ENCODE data around the gene CCL3.

The CCL3 gene

GRCh38 chr17:36089888-36090836 lies at the start of gene CCL3:
Gene CCL3 (minus strand): TSS chr17:36090143. CDS start chr17:36090058, 85 bp downstream.
- H3K36me3 Mint-ChIP-seq = peaks cover 10 to 17% of the 10 kb centered on the region in 2 donors
- peak; percentile 83 to 87 for ATAC-seq (replicated peaks)
- H3K4me1 Mint-ChIP-seq = peaks cover 52 to 75% of the 10 kb centered on the region in 2 donors
- H3K27ac Mint-ChIP-seq = peak within 1 kb of the TSS; percentile 93
- H3K9me3 Mint-ChIP-seq = peaks cover 0 to 3% of the 10 kb centered on the region in 2 donors
- H3K4me3 Mint-ChIP-seq = peak within 1 kb of the TSS; percentile 80 to 87
- no peaks in the 10 kb centered on the region for H3K27me3 Mint-ChIP-seq
- DNase-seq = peak; percentile 81

- ATAC-seq (replicated peaks) (peak in 1 of 2 donors; percentile 44), DNase-seq (no peak)
- Mint-ChIP-seq H3K27me3 (no peaks in the 10 kb centered on the region), H3K27ac (no peak overlapping the region), H3K36me3 (peaks cover 11 to 12% of the 10 kb centered on the region in 2 donors), H3K4me1 (peaks cover 54 to 64% of the 10 kb centered on the region in 2 donors), H3K9me3 (peaks cover 10 to 12% of the 10 kb centered on the region in 2 donors), H3K4me3 (no peak overlapping the region)
These were observed 46.5 kb upstream of the CCL3 start for GRCh38 chr17:36136439-36136838.

- peaks cover 11 to 12% of the 10 kb centered on the region in 2 donors for H3K36me3 Mint-ChIP-seq
- peaks cover 10 to 12% of the 10 kb centered on the region in 2 donors for H3K9me3 Mint-ChIP-seq
- no peak overlapping the region for H3K27ac Mint-ChIP-seq
- H3K4me1 Mint-ChIP-seq = peaks cover 52 to 67% of the 10 kb centered on the region in 2 donors
- DNase-seq (no peak), ATAC-seq (replicated peaks) (peak in 1 of 2 donors; percentile 24)
- no peak overlapping the region for H3K4me3 Mint-ChIP-seq
- no peaks in the 10 kb centered on the region for H3K27me3 Mint-ChIP-seq
These were observed 46.1 kb upstream of the CCL3 start for GRCh38 chr17:36136036-36136435.

GRCh38 chr17:36135465-36135864 lies 45.5 kb upstream of the CCL3 start:
- peak; percentile 35 to 54 for ATAC-seq (replicated peaks)
- H3K36me3 Mint-ChIP-seq = peaks cover 11 to 12% of the 10 kb centered on the region in 2 donors
- peaks cover 10 to 12% of the 10 kb centered on the region in 2 donors for H3K9me3 Mint-ChIP-seq
- peaks cover 51 to 72% of the 10 kb centered on the region in 2 donors for H3K4me1 Mint-ChIP-seq
- H3K27ac Mint-ChIP-seq = no peak overlapping the region
- no peaks in the 10 kb centered on the region for H3K27me3 Mint-ChIP-seq
- H3K4me3 Mint-ChIP-seq = peak overlapping the region in 1 of 2 donors; percentile 5
- DNase-seq = no peak

GRCh38 chr17:36133602-36134236 lies 43.8 kb upstream of the CCL3 start:
- Mint-ChIP-seq H3K9me3 (peaks cover 10 to 12% of the 10 kb centered on the region in 2 donors), H3K4me1 (peaks cover 65 to 90% of the 10 kb centered on the region in 2 donors), H3K36me3 (peaks cover 11 to 12% of the 10 kb centered on the region in 2 donors), H3K27ac (no peak overlapping the region), H3K4me3 (no peak overlapping the region), H3K27me3 (no peaks in the 10 kb centered on the region)
- ATAC-seq (replicated peaks) (no peak), DNase-seq (no peak)

- DNase-seq (no peak), ATAC-seq (replicated peaks) (peak; percentile 59 to 74)
- H3K9me3 Mint-ChIP-seq = peaks cover 4 to 6% of the 10 kb centered on the region in 2 donors
- no peak overlapping the region for H3K4me3 Mint-ChIP-seq
- H3K4me1 Mint-ChIP-seq = peaks cover 73 to 96% of the 10 kb centered on the region in 2 donors
- no peaks in the 10 kb centered on the region for H3K27me3 Mint-ChIP-seq
- H3K27ac Mint-ChIP-seq = no peak overlapping the region
- H3K36me3 Mint-ChIP-seq = peaks cover 6% of the 10 kb centered on the region in 2 donors
These were observed 42.5 kb upstream of the CCL3 start for GRCh38 chr17:36132421-36132831.

GRCh38 chr17:36131931-36132330 lies 42.0 kb upstream of the CCL3 start:
- DNase-seq = no peak
- no peak for ATAC-seq (replicated peaks)
- no peak overlapping the region for H3K27ac Mint-ChIP-seq
- H3K36me3 Mint-ChIP-seq = peaks cover 4% of the 10 kb centered on the region in 2 donors
- H3K27me3 Mint-ChIP-seq = no peaks in the 10 kb centered on the region
- peaks cover 3% of the 10 kb centered on the region in 2 donors for H3K9me3 Mint-ChIP-seq
- H3K4me1 Mint-ChIP-seq = peaks cover 73 to 96% of the 10 kb centered on the region in 2 donors
- H3K4me3 Mint-ChIP-seq = no peak overlapping the region

GRCh38 chr17:36131421-36131820 lies 41.5 kb upstream of the CCL3 start:
- Mint-ChIP-seq H3K27ac (peak overlapping the region; percentile 56), H3K4me1 (peaks cover 74 to 97% of the 10 kb centered on the region in 2 donors), H3K9me3 (peaks cover 5 to 7% of the 10 kb centered on the region in 2 donors), H3K36me3 (peaks cover 8 to 9% of the 10 kb centered on the region in 2 donors), H3K4me3 (no peak overlapping the region), H3K27me3 (no peaks in the 10 kb centered on the region)
- ATAC-seq (replicated peaks) = no peak
- DNase-seq = no peak

- Mint-ChIP-seq H3K4me1 (peaks cover 66 to 94% of the 10 kb centered on the region in 2 donors), H3K4me3 (no peak overlapping the region), H3K9me3 (peaks cover 9 to 14% of the 10 kb centered on the region in 2 donors), H3K27me3 (no peaks in the 10 kb centered on the region), H3K36me3 (peaks cover 16 to 17% of the 10 kb centered on the region in 2 donors), H3K27ac (no peak overlapping the region)
- DNase-seq (no peak), ATAC-seq (replicated peaks) (no peak)
These were observed 40.4 kb upstream of the CCL3 start for GRCh38 chr17:36130346-36130745.

GRCh38 chr17:36129616-36130015 lies 39.7 kb upstream of the CCL3 start:
- Mint-ChIP-seq H3K27ac (no peak overlapping the region), H3K36me3 (peaks cover 18 to 19% of the 10 kb centered on the region in 2 donors), H3K9me3 (peaks cover 9 to 14% of the 10 kb centered on the region in 2 donors), H3K4me1 (peaks cover 61 to 88% of the 10 kb centered on the region in 2 donors), H3K4me3 (no peak overlapping the region), H3K27me3 (no peaks in the 10 kb centered on the region)
- ATAC-seq (replicated peaks) (no peak), DNase-seq (no peak)

- Mint-ChIP-seq H3K27ac (no peak overlapping the region), H3K4me3 (no peak overlapping the region), H3K9me3 (peaks cover 9 to 14% of the 10 kb centered on the region in 2 donors), H3K36me3 (peaks cover 18 to 19% of the 10 kb centered on the region in 2 donors), H3K4me1 (peaks cover 54 to 77% of the 10 kb centered on the region in 2 donors), H3K27me3 (no peaks in the 10 kb centered on the region)
- no peak for DNase-seq
- no peak for ATAC-seq (replicated peaks)
These were observed 38.6 kb upstream of the CCL3 start for GRCh38 chr17:36128411-36128978.

GRCh38 chr17:36127911-36128310 lies 38.0 kb upstream of the CCL3 start:
- Mint-ChIP-seq H3K4me1 (peaks cover 51 to 71% of the 10 kb centered on the region in 2 donors), H3K27me3 (no peaks in the 10 kb centered on the region), H3K36me3 (peaks cover 18 to 19% of the 10 kb centered on the region in 2 donors), H3K9me3 (peaks cover 9 to 14% of the 10 kb centered on the region in 2 donors), H3K27ac (peak overlapping the region; percentile 73), H3K4me3 (no peak overlapping the region)
- DNase-seq (no peak), ATAC-seq (replicated peaks) (peak; percentile 11 to 35)

GRCh38 chr17:36127199-36127893 lies 37.4 kb upstream of the CCL3 start:
- no peaks in the 10 kb centered on the region for H3K27me3 Mint-ChIP-seq
- peaks cover 9 to 14% of the 10 kb centered on the region in 2 donors for H3K9me3 Mint-ChIP-seq
- H3K4me1 Mint-ChIP-seq = peaks cover 46 to 66% of the 10 kb centered on the region in 2 donors
- H3K36me3 Mint-ChIP-seq = peaks cover 18 to 19% of the 10 kb centered on the region in 2 donors
- peak overlapping the region; percentile 73 for H3K27ac Mint-ChIP-seq
- peak; percentile 95 to 97 for ATAC-seq (replicated peaks)
- DNase-seq = peak; percentile 46
- peak overlapping the region; percentile 20 to 68 for H3K4me3 Mint-ChIP-seq

Measured in stimulated activated naive B cell treated with anti-CD40 and anti-IgM and Interleukin-4, amounts not matched to agents 10 μg/mL and 1 μg/mL and 100 μg/mL, for 72 hours (primary cell).